Nephron (organoid): ENCODE data around the gene SAMSN1.
"Not testable (repeated sequence)": the region's sequence is repeated elsewhere in the genome, so short reads cannot be mapped to it uniquely, and the experiment has no call there.

Experiments used
- H3K27ac Mint-ChIP-seq, 3 experiments: 2 replicates each; pipeline ENCODE4 v1.8.0; 2020; ENCODE audit warnings: mixed read lengths in 3 of 3, mild to moderate bottlenecking in 2 of 3, moderate library complexity in 1 of 3
- H3K27me3 Mint-ChIP-seq: 2 replicates; pipeline ENCODE4 v1.8.0; 2021; ENCODE audit warnings: low read depth, mild to moderate bottlenecking, moderate library complexity, mixed read lengths
- H3K36me3 Mint-ChIP-seq: 2 replicates; pipeline ENCODE4 v1.8.0; 2020; ENCODE audit warnings: low read depth, mixed read lengths
- H3K4me1 Mint-ChIP-seq: 2 replicates; pipeline ENCODE4 v1.8.0; 2020; ENCODE audit warnings: mixed read lengths
- H3K4me3 Mint-ChIP-seq, 3 experiments: 2 replicates each; pipeline ENCODE4 v1.8.0; 2020; ENCODE audit warnings: mild to moderate bottlenecking in 3 of 3, mixed read lengths in 3 of 3, moderate library complexity in 2 of 3
- H3K9me3 Mint-ChIP-seq: 2 replicates; pipeline ENCODE4 v1.8.0; 2020; ENCODE audit warnings: mixed read lengths
- CTCF ChIP-seq, 3 experiments: fragments of 200-600 bp; sonication (generic); IDR thresholded peaks; one replicate each; pipeline ENCODE4 v1.5.0; 2021; ENCODE audit warnings: antibody characterized with exemption in 3 of 3; ENCODE audit not compliant: unreplicated experiment in 3 of 3

Gene SAMSN1

GRCh38 chr21:14551741-14552140 is 5.6 kb upstream of the SAMSN1 start:
- no peaks in the 10 kb centered on the region for H3K4me1 Mint-ChIP-seq
- no peak overlapping the region for H3K4me3 Mint-ChIP-seq
- TF ChIP-seq CTCF (IDR thresholded peaks at IDR 0.05; ENCODE audit: unreplicated experiment in 3 of 3) = no peak
- no peaks in the 10 kb centered on the region for H3K9me3 Mint-ChIP-seq
- H3K27ac Mint-ChIP-seq = no peak overlapping the region
- no peaks in the 10 kb centered on the region for H3K36me3 Mint-ChIP-seq
- no peaks in the 10 kb centered on the region for H3K27me3 Mint-ChIP-seq

GRCh38 chr21:14550135-14550534 is 4.0 kb upstream of the SAMSN1 start:
- no peak for TF ChIP-seq CTCF (IDR thresholded peaks at IDR 0.05; ENCODE audit: unreplicated experiment in 3 of 3)
- peak overlapping the region in 1 of 3 experiments; percentile 19 for H3K27ac Mint-ChIP-seq
- no peak overlapping the region for H3K4me3 Mint-ChIP-seq
- no peaks in the 10 kb centered on the region for H3K4me1 Mint-ChIP-seq
- H3K27me3 Mint-ChIP-seq = no peaks in the 10 kb centered on the region
- no peaks in the 10 kb centered on the region for H3K36me3 Mint-ChIP-seq
- no peaks in the 10 kb centered on the region for H3K9me3 Mint-ChIP-seq

- TF ChIP-seq CTCF (IDR thresholded peaks at IDR 0.05; ENCODE audit: unreplicated experiment in 3 of 3) = no peak
- H3K27ac Mint-ChIP-seq = no peak overlapping the region
- no peaks in the 10 kb centered on the region for H3K36me3 Mint-ChIP-seq
- no peak overlapping the region for H3K4me3 Mint-ChIP-seq
- no peaks in the 10 kb centered on the region for H3K4me1 Mint-ChIP-seq
- H3K9me3 Mint-ChIP-seq = no peaks in the 10 kb centered on the region
- no peaks in the 10 kb centered on the region for H3K27me3 Mint-ChIP-seq
These were observed 2.7 kb upstream of the SAMSN1 start for GRCh38 chr21:14548779-14549178.

- Mint-ChIP-seq H3K4me1 (no peaks in the 10 kb centered on the region), H3K27ac (no peak overlapping the region), H3K27me3 (no peaks in the 10 kb centered on the region), H3K4me3 (no peak overlapping the region), H3K9me3 (no peaks in the 10 kb centered on the region), H3K36me3 (no peaks in the 10 kb centered on the region)
- no peak for TF ChIP-seq CTCF (IDR thresholded peaks at IDR 0.05; ENCODE audit: unreplicated experiment in 3 of 3)
These were observed 1.9 kb upstream of the SAMSN1 start for GRCh38 chr21:14547834-14548513.

- not testable (repeated sequence) for H3K27ac Mint-ChIP-seq, H3K36me3 Mint-ChIP-seq, H3K4me3 Mint-ChIP-seq, H3K9me3 Mint-ChIP-seq, H3K27me3 Mint-ChIP-seq, H3K4me1 Mint-ChIP-seq
These were observed 604 bp upstream of the SAMSN1 start for GRCh38 chr21:14546719-14547118.

- Mint-ChIP-seq H3K27me3 (no peaks in the 10 kb centered on the region), H3K4me3 (no peak overlapping the region), H3K27ac (no peak overlapping the region), H3K9me3 (peaks cover 4% of the 10 kb centered on the region), H3K4me1 (no peaks in the 10 kb centered on the region), H3K36me3 (peaks cover 3% of the 10 kb centered on the region)
- TF ChIP-seq CTCF (IDR thresholded peaks at IDR 0.05; ENCODE audit: unreplicated experiment in 3 of 3) = no peak
These were observed 2.1 kb downstream of the SAMSN1 start for GRCh38 chr21:14543983-14544382.
